HepG2 (cell line): ENCODE data around the gene POGLUT3. TPM values are rescaled to one million over a fixed set of nuclear protein-coding genes. Genes with fewer than 3 reads are reported as not detected.

ENCODE experiments used
- MXI1 ChIP-seq: IDR thresholded peaks from 3 replicates; pipeline ENCODE4 v1.6.1; 2012; ENCODE audit warnings: low read depth, low read length, inconsistent platforms, borderline replicate concordance
- RFXAP ChIP-seq: sonication (generic); formaldehyde crosslinking; IDR thresholded peaks from 2 replicates; pipeline ENCODE4 v1.4.0; 2020; ENCODE audit warnings: missing genetic modification reagents, borderline replicate concordance
- SNAPC2 ChIP-seq: sonication (generic); formaldehyde crosslinking; IDR thresholded peaks from 2 replicates; pipeline ENCODE4 v1.8.1; 2022; ENCODE audit warnings: mild to moderate bottlenecking, missing genetic modification reagents
- SNAPC4 ChIP-seq: sonication (generic); formaldehyde crosslinking; IDR thresholded peaks from 2 replicates; pipeline ENCODE4 v1.4.0; 2020; ENCODE audit warnings: mild to moderate bottlenecking, missing genetic modification reagents
- polyA plus RNA-seq, 8 experiments: library from polyadenylated mRNA; depleted of rRNA in 3 of 8; stranded (reverse) in 7 of 8; unstranded in 1 of 8; fragments of >200 nt; fragmentation: Illumina TruSeq in 4 of 8; extraction: Trizol in 4 of 8; gene quantifications; 2 replicates each; pipeline versions ENCODE4 v1.2.1 to v1.2.3, GENCODE V29; 2011 to 2016; ENCODE audit warnings: low read depth in 4 of 8, missing spikeins in 1 of 8, mixed read lengths in 1 of 8; ENCODE audit not compliant: insufficient read depth in 1 of 8
- total RNA-seq, 5 experiments: library from RNA; depleted of rRNA; stranded (reverse); fragments of >200 nt; fragmentation: Illumina TruSeq; extraction: Trizol; gene quantifications; 2 replicates each; pipeline ENCODE4 v1.2.3, GENCODE V29; 2016; ENCODE audit warnings: low read depth in 1 of 5

POGLUT3 gene
- total and polyA plus RNA-seq, 2 of the 13 experiments (the other 11 are each of a cell fraction or from before 2014, with no cell fraction given), result 14.3 to 22.0 TPM

GRCh38 chr11:108453207-108453835 lies 44.9 kb downstream of the POGLUT3 start (continued):
- TF ChIP-seq SNAPC4 (CRISPR knock-in tag) (no peak), MXI1 (no peak), RFXAP (CRISPR knock-in tag) (no peak), SNAPC2 (CRISPR knock-in tag) (no peak)
- TF ChIP-seq, all 625 proteins: peak for 0

Other genes with a start within 250 kb of the POGLUT3 start
- gene C11orf65, start 30.9 kb downstream of the POGLUT3 start, total RNA-seq (2016; rRNA removed; fragmentation: Illumina TruSeq; extraction: Trizol), result 0.34 and 0.42 TPM in 2 replicates
- gene C11orf65, start 30.9 kb downstream of the POGLUT3 start, polyA plus RNA-seq (2011; rRNA removed), result 0.38 TPM in 1 of 2 replicates, not detected in the other
- 0.02 and 0.15 TPM in 2 replicates for gene EXPH5, start 95.4 kb upstream of the POGLUT3 start, total RNA-seq (2016; rRNA removed; fragmentation: Illumina TruSeq; extraction: Trizol)
- gene EXPH5, start 95.4 kb upstream of the POGLUT3 start, polyA plus RNA-seq (2011; rRNA removed), result under 0.01 TPM in 1 of 2 replicates, not detected in the other
- 32.0 and 39.5 TPM in 2 replicates for gene DDX10, start 166.7 kb upstream of the POGLUT3 start, total RNA-seq (2016; rRNA removed; fragmentation: Illumina TruSeq; extraction: Trizol)
- 14.8 and 17.0 TPM in 2 replicates for gene DDX10, start 166.7 kb upstream of the POGLUT3 start, polyA plus RNA-seq (2011; rRNA removed)